Panc1 (cell line): ENCODE results near the gene CIAO3. TPM values are rescaled to one million over a fixed set of nuclear protein-coding genes. Genes with fewer than 3 reads are reported as not detected.

Experiments used
- ATAC-seq: fragments of 200-7000 bp; cut with Tn5 transposase; 2 replicates; pipeline ENCODE4 v1.9.1; 2020; ENCODE audit warnings: mild to moderate bottlenecking, moderate library complexity
- BruUV-seq: library from RNA; stranded (reverse); fragments of 400-500 nt; replicated peaks from 2 replicates; lab custom pipeline; 2021; lab: Mats Ljungman, UMichigan
- CTCF ChIA-PET: fragments of 300-600 bp; sonication (Branson Sonifier 250); formaldehyde crosslinking; loops from one replicate; lab custom pipeline; 2022; ENCODE audit warnings: antibody characterized with exemption; lab: Charles Lee
- POLR2A ChIA-PET: fragments of 300-600 bp; sonication (Branson Sonifier 250); formaldehyde crosslinking; loops from one replicate; lab custom pipeline; 2022; ENCODE audit warnings: antibody characterized with exemption; lab: Charles Lee
- DNase-seq: peaks from one replicate; pipeline ENCODE4 v3.0.0-alpha.2; 2010; ENCODE audit warnings: low read depth, low spot score
- H3K27ac ChIP-seq: 2 replicates; pipeline ENCODE4 v1.5.1; 2011; ENCODE audit warnings: mild to moderate bottlenecking, low read length, inconsistent platforms
- H3K27me3 ChIP-seq: fragments of 200-500 bp; sonication (Bioruptor generic); 2 replicates; pipeline ENCODE4 v1.6.0; 2014; ENCODE audit warnings: low read length, inconsistent platforms; ENCODE audit not compliant: control insufficient read depth, insufficient read depth
- H3K36me3 ChIP-seq: fragments of 200-500 bp; sonication (Bioruptor generic); 2 replicates; pipeline ENCODE4 v1.5.1; 2014; ENCODE audit warnings: inconsistent platforms, mild to moderate bottlenecking, low read length, moderate library complexity; ENCODE audit not compliant: control insufficient read depth, insufficient read depth
- H3K4me1 ChIP-seq: 2 replicates; pipeline ENCODE4 v1.5.1; 2011; ENCODE audit warnings: inconsistent platforms, mild to moderate bottlenecking, low read length, moderate library complexity; ENCODE audit not compliant: control insufficient read depth, insufficient read depth
- H3K4me3 ChIP-seq, 2 experiments: 2 replicates each; pipeline ENCODE4 v1.5.1; 2011 to 2012; ENCODE audit warnings: low read depth in 2 of 2, low read length in 2 of 2, mild to moderate bottlenecking in 2 of 2, inconsistent platforms in 1 of 2, moderate library complexity in 1 of 2
- H3K9me3 ChIP-seq: fragments of 200-500 bp; sonication (Bioruptor generic); 2 replicates; pipeline ENCODE4 v1.5.1; 2014; ENCODE audit warnings: low read depth, mild to moderate bottlenecking, inconsistent platforms, low read length, moderate library complexity; ENCODE audit not compliant: control insufficient read depth, insufficient read depth
- POLR2AphosphoS5 ChIP-seq: IDR thresholded peaks from 2 replicates; pipeline ENCODE4 v1.6.1; 2012; ENCODE audit warnings: mild to moderate bottlenecking, low read depth, low read length, moderate library complexity
- SIN3A ChIP-seq: IDR thresholded peaks from 2 replicates; pipeline ENCODE4 v1.6.1; 2012; ENCODE audit warnings: low read depth, mild to moderate bottlenecking, low read length, moderate library complexity, borderline replicate concordance; ENCODE audit not compliant: insufficient read depth
- TCF7L2 ChIP-seq: IDR thresholded peaks from 2 replicates; pipeline ENCODE4 v1.6.1; 2011; ENCODE audit warnings: mild to moderate bottlenecking, low read depth, low read length, inconsistent platforms
- in situ Hi-C: cut with HindIII; loops from 2 replicates; pipeline ENCODE4 v1.10.0; 2016; ENCODE audit warnings: low sequenced_read_pairs, low pct_unique_long_range_greater_than_20kb
- intact Hi-C: fragments of 100-400 bp; cut with micrococcal nuclease; formaldehyde crosslinking; loops from one replicate; pipeline ENCODE4 v1.10.0; 2022; ENCODE audit not compliant: unreplicated experiment
- total RNA-seq: library from RNA; stranded (reverse); gene quantifications from one replicate; pipeline ENCODE4 v1.2.1, GENCODE V29; 2021; ENCODE audit not compliant: unreplicated experiment
- TF ChIP-seq, protein P1 (sequence below): fragments of 450-650 bp; IDR thresholded peaks from 2 replicates; pipeline ENCODE4 v1.5.1; 2017; ENCODE audit warnings: mild to moderate bottlenecking
- TF ChIP-seq, protein P2 (sequence below), 2 experiments: IDR thresholded peaks; 2 replicates each; pipeline ENCODE4 v1.6.1; 2011 to 2012; ENCODE audit warnings: low read depth in 2 of 2, control low read depth in 1 of 2, low read length in 1 of 2, mild to moderate bottlenecking in 1 of 2, moderate library complexity in 1 of 2; ENCODE audit not compliant: insufficient read depth in 1 of 2

The CIAO3 gene
- total RNA-seq, 1 experiment from 2014 or later: 34.0 TPM

DNA sequence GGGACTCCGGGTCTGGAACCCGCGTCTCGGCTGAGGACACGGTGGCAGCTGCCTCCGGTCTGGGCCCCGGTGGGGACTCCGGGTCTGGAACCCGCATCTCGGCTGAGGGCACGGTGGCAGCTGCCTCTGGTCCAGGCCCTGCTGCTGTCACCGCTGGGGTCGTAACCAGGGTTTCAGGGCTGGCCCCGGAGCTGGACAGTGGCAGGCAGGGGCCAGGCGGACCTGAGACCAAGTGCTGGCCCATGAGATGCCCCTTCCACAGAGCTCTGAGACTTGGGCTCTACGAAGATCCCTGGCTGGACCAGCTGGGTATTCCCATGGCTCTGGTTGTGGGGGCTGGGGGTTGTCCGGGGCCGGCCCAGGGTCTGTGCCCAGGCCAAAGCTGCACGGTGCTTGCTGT lies 43.6 kb upstream of the CIAO3 start:
- Histone ChIP-seq H3K9me3 (no peaks in the 10 kb centered on the region), H3K27me3 (no peaks in the 10 kb centered on the region), H3K4me1 (peaks cover 4% of the 10 kb centered on the region), H3K36me3 (peaks cover 2% of the 10 kb centered on the region; the same call in 1 of the 2 replicates), H3K27ac (no peak overlapping the region), H3K4me3 (no peak overlapping the region)
- no peak for DNase-seq
- TF ChIP-seq TCF7L2 (no peak), SIN3A (no peak), POLR2AphosphoS5 (no peak)
- TF ChIP-seq, protein P1, sequence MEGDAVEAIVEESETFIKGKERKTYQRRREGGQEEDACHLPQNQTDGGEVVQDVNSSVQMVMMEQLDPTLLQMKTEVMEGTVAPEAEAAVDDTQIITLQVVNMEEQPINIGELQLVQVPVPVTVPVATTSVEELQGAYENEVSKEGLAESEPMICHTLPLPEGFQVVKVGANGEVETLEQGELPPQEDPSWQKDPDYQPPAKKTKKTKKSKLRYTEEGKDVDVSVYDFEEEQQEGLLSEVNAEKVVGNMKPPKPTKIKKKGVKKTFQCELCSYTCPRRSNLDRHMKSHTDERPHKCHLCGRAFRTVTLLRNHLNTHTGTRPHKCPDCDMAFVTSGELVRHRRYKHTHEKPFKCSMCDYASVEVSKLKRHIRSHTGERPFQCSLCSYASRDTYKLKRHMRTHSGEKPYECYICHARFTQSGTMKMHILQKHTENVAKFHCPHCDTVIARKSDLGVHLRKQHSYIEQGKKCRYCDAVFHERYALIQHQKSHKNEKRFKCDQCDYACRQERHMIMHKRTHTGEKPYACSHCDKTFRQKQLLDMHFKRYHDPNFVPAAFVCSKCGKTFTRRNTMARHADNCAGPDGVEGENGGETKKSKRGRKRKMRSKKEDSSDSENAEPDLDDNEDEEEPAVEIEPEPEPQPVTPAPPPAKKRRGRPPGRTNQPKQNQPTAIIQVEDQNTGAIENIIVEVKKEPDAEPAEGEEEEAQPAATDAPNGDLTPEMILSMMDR: no peak
- TF ChIP-seq, protein P2, sequence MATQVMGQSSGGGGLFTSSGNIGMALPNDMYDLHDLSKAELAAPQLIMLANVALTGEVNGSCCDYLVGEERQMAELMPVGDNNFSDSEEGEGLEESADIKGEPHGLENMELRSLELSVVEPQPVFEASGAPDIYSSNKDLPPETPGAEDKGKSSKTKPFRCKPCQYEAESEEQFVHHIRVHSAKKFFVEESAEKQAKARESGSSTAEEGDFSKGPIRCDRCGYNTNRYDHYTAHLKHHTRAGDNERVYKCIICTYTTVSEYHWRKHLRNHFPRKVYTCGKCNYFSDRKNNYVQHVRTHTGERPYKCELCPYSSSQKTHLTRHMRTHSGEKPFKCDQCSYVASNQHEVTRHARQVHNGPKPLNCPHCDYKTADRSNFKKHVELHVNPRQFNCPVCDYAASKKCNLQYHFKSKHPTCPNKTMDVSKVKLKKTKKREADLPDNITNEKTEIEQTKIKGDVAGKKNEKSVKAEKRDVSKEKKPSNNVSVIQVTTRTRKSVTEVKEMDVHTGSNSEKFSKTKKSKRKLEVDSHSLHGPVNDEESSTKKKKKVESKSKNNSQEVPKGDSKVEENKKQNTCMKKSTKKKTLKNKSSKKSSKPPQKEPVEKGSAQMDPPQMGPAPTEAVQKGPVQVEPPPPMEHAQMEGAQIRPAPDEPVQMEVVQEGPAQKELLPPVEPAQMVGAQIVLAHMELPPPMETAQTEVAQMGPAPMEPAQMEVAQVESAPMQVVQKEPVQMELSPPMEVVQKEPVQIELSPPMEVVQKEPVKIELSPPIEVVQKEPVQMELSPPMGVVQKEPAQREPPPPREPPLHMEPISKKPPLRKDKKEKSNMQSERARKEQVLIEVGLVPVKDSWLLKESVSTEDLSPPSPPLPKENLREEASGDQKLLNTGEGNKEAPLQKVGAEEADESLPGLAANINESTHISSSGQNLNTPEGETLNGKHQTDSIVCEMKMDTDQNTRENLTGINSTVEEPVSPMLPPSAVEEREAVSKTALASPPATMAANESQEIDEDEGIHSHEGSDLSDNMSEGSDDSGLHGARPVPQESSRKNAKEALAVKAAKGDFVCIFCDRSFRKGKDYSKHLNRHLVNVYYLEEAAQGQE (IDR thresholded peaks at IDR 0.05; ENCODE audit: insufficient read depth in 1 of 2, low read depth in 2 of 2, low read length in 1 of 2): no peak
- ChIA-PET POLR2A (interaction anchor here (0.6 kb wide), 3 partner anchors 11 to 56 kb away, joined by 3 to 10 read pairs (median 5); no protein-coding TSS in a partner anchor), CTCF (interaction anchor here (1.2 to 1.4 kb wide), 4 partner anchors 38 to 75 kb away, joined by 4 to 7 read pairs (median 4); no protein-coding TSS in a partner anchor)
- intact Hi-C loops (no loop called here), in situ Hi-C loops (no loop called here)
- no TSS peak for BruUV-seq
- no peak for ATAC-seq

DNA sequence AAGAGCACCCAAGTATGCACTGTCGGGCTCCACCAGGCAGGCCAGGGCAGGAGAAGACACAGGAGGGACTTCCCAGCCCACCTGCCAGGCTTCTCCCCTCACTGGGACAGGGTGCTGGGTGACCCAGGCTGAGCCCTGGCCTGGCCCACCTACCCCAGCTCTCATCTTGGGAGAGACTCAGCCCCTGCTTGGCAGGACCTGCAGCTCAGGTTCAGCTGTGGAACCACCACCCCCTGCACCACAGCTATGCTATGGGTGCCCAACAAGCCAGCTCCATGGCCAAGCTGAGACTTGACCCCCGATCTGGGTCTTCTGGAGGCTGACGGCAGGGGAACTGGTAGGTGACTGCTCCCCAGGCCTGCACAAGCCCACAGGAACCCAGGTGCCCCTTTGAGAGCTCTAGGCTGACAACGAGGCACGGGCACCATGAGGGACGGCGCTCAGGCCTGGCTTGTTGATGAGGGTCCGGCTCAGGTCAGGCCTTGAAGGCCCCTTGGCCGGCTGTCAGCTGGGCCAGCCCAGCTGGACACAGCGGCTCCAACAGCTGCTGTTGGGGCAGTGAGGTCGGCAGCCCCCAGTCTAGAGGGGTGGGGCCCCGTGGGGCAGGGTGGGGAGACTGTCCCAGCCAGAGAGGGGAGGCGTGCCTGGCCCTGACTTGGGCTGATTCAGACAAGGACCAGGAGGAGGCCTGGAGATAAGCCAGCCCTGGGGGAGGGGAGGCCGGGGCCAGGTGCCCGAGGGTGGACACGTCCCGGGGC lies 42.8 kb upstream of the CIAO3 start:
- intact Hi-C loops (no loop called here), in situ Hi-C loops (no loop called here)
- DNase-seq (no peak), ATAC-seq (no peak)
- BruUV-seq: no TSS peak
- Histone ChIP-seq H3K36me3 (no peaks in the 10 kb centered on the region; the same call in 1 of the 2 replicates), H3K4me3 (no peak overlapping the region), H3K27me3 (no peaks in the 10 kb centered on the region), H3K4me1 (peaks cover 4% of the 10 kb centered on the region), H3K27ac (no peak overlapping the region), H3K9me3 (no peaks in the 10 kb centered on the region)
- ChIA-PET POLR2A (interaction anchor here (0.6 kb wide), 1 partner anchor 55 kb away, joined by 10 read pairs; no protein-coding TSS in a partner anchor), CTCF (no interaction called here)
- 0 out of 2 replicates have a peak, but pooled peaks have one; percentile 21 for TF ChIP-seq POLR2AphosphoS5
- TF ChIP-seq, protein P2 (IDR thresholded peaks at IDR 0.05; ENCODE audit: insufficient read depth in 1 of 2, low read depth in 2 of 2, low read length in 1 of 2): no peak
